Skin epidermis (tissue), 12 donors: ENCODE measurements around the gene FOXO4.
A peak's percentile ranks its signal among the peaks of the same experiment; 100 is the strongest.
"Not testable (repeated sequence)": the region's sequence is repeated elsewhere in the genome, so short reads cannot be mapped to it uniquely, and the experiment has no call there.

Experiments used
- H3K27ac ChIP-seq, 21 experiments: fragments of 200-600 bp; sonication (generic) in 11 of 21; one replicate each; pipeline ENCODE4 v1.5.0; 2020; ENCODE audit warnings: mild to moderate bottlenecking in 3 of 21, inconsistent platforms in 2 of 21, moderate library complexity in 2 of 21
- H3K4me3 ChIP-seq, 7 experiments: fragments of 200-600 bp; sonication (generic) in 2 of 7; one replicate each; pipeline ENCODE4 v1.5.0; 2020; ENCODE audit warnings: inconsistent platforms in 2 of 7, mild to moderate bottlenecking in 2 of 7, moderate library complexity in 1 of 7

FOXO4 gene, protein sequence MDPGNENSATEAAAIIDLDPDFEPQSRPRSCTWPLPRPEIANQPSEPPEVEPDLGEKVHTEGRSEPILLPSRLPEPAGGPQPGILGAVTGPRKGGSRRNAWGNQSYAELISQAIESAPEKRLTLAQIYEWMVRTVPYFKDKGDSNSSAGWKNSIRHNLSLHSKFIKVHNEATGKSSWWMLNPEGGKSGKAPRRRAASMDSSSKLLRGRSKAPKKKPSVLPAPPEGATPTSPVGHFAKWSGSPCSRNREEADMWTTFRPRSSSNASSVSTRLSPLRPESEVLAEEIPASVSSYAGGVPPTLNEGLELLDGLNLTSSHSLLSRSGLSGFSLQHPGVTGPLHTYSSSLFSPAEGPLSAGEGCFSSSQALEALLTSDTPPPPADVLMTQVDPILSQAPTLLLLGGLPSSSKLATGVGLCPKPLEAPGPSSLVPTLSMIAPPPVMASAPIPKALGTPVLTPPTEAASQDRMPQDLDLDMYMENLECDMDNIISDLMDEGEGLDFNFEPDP

DNA sequence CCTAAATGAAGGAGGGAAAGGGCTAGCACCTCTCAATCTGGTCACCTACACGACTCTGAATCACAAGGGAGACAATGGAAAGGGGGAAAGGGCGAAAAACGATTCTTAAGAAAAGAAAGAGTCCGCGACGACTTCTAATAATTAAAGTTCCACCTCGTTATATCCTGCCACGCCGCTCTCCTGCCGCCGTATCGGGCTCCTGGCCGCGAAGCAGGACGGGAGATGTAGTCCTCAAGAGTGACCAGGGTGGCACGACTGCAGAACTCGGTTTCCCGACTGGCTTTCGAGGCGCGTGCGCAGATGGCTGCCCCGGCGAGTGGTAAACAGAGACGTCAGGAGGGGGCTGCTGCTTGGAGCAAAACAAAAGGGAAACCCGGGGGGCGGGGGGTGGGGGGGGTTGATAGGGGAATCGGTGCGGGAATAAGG is at the start of gene FOXO4:
TSS of gene FOXO4 (plus strand) at position 297 of the 426 bp plus-strand sequence. CDS start 678 bp downstream, outside the sequence.
- H3K27ac ChIP-seq: peak within 1 kb of the TSS in 20 of 21 experiments; percentile 29 to 84 (median 74)
- H3K4me3 ChIP-seq: peak within 1 kb of the TSS; percentile 40 to 55 (median 48)

DNA sequence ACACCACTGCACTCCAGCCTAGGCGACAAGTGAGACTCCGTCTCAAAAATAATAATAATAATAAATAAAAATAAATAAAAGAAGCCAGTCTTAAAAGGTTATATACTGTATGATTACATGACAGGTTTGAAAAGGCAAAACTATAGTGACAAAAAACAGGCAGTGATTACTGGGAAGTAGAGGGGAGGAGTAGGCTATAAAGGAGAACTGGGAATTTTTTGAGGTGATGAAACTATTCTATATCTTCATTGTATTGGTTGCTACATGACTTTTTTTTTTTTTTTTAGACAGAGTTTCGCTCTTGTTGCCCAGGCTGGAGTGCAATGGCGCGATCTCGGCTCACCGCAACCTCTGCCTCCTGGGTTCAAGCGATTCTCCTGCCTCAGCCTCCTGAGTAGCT is 47.8 kb upstream of the FOXO4 start:
- H3K27ac ChIP-seq, H3K4me3 ChIP-seq: not testable (repeated sequence)

DNA sequence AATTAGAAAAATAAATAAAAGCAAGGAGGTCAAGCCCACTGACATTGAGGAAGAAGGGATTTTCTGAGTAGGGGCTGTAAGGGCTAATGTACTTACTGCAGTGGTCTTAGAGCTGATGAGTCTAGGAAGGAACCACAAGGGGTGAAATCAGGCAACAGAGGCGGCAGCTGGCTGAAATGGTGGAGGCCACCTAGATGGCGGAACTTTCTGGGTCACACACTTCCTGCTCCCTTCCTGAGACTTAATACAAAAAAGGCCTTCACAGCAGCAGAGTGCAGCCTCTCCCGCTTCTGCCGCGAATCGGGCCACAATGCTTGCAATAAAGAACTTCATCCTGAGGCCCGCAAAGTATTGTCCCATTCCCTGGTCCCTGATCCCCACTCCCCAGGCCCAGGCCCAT is 42.9 kb upstream of the FOXO4 start:
- Histone ChIP-seq H3K4me3 (no peak overlapping the region), H3K27ac (no peak overlapping the region)

DNA sequence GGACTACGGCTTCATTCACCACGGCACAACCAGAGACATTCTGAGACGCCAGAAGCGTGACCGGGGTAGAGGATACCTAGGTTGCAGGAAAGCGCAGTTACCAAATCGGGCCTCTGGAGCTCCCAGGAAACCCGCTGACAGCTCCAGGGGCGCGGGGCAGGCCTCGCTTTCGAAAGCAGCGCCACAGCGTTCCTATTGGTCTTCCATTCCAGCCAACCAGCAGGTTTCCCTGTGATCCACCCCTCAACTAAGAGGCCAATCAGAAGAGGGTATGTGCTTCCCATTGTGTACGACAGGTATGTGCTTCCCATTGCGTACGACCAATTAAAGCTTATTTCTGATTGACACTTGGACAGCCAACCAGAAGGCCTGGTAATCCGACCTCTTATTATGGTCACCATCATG is 42.4 kb upstream of the FOXO4 start:
- Histone ChIP-seq H3K27ac (no peak overlapping the region), H3K4me3 (no peak overlapping the region)

DNA sequence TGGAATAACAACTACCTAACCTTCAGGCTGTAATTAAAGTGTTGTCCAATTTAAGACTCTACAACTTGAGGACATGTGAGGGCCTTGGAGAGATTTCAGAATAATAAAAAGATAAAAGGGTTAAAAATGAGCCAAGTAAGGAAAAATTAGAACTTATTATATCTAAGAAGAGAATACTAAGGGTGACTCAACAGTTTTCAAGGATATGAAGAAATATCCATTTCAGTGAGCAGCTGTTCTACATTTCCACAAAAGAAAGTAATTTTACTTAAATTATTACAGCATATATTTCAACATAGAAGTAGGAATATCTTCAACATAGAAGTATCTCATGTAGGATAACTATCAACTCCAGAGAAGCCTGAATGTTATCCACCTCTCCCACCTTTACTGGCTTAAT is 38.8 kb upstream of the FOXO4 start:
- Histone ChIP-seq H3K27ac (no peak overlapping the region), H3K4me3 (no peak overlapping the region)

DNA sequence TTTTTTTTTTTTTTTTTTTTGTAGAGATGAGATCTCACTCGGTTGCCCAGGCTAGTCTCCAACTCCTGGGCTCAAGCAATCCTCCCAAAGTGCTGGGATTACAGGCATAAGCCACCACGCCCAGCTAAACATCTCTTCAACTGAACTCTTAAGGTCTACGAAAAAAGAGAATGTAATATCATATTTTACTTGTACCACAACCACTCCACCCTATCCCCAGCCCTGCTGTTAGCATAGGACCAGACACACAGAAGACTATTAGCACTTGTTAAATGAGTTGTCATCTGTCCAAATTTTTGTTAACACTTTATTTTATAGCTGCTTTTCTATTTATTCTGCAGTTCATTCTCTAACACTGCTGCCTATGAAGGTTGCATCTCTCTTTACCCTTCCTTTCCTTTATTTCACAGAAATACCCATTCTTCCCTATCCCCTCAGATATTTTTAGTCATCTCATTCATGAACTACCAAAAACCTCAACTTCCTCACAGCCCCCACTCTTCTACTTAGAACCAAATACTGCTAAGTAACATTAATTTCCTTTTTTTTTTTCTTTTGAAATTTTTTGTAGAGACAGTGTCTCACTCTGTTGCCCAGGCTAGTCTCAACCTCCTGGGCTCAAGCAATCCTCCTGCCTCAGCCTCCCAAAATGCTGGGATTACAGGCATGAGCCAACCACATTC is 37.7 kb upstream of the FOXO4 start:
- Histone ChIP-seq H3K4me3 (no peak overlapping the region), H3K27ac (no peak overlapping the region)

DNA sequence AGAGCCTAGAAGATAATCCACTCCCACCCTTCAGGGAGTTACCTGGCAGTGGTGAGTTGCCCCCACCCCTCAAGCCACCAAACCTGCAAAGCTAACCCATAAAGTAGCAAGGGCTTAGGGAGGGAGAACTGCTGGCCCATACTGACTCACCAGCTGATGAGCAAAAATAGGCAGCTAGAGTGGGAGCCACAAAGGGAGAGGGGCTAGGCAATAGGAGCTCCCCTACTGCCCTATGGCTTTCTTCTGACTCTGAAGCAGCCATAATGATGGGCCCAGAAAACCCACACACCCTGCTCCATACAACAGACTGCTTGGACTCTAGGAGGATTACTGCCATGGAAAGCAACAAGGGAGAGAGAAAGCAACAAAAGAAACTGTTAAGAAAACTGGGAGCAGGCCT is 35.5 kb upstream of the FOXO4 start:
- no peak overlapping the region for H3K4me3 ChIP-seq
- H3K27ac ChIP-seq: no peak overlapping the region

DNA sequence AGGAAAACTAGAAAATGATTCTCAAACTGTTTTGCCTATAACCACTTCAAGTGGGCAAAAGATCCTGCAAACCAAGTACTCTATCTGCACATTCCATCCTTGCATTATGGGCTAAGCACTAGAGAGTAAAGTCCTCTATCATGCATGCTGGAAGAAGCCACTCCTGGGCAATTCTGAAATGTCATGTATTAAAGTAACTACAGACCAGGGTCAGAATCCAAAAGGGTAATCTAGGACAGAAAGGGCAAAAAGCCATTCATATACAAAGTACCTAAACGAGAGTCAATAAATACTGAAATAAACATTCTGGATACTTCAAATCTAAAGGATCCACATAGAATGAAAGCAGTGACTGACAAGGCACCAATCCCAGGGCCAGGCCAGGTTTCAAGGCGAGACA is 28.6 kb upstream of the FOXO4 start:
- peak overlapping the region in 18 of 21 experiments; percentile 41 to 88 (median 81) for H3K27ac ChIP-seq
- peak overlapping the region; percentile 47 to 60 (median 51) for H3K4me3 ChIP-seq

DNA sequence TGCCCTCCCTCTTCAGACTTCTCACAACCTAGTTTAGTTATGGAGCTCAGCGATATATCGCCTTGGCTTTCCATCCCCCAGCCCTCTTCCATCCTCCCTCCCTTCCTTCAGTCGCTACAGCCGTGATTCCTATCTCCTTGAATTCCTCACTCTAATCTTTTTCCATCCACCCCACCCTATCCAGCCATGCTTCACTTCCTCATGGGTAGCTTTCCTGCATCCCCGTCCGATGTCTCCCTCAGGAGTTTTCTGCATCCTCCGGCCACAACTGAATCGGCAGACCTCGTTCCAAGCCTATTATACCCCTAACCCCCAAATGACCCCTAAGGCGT is 28.0 kb upstream of the FOXO4 start:
- peak overlapping the region; percentile 22 to 88 (median 81) for H3K27ac ChIP-seq
- peak overlapping the region; percentile 47 to 60 (median 51) for H3K4me3 ChIP-seq

DNA sequence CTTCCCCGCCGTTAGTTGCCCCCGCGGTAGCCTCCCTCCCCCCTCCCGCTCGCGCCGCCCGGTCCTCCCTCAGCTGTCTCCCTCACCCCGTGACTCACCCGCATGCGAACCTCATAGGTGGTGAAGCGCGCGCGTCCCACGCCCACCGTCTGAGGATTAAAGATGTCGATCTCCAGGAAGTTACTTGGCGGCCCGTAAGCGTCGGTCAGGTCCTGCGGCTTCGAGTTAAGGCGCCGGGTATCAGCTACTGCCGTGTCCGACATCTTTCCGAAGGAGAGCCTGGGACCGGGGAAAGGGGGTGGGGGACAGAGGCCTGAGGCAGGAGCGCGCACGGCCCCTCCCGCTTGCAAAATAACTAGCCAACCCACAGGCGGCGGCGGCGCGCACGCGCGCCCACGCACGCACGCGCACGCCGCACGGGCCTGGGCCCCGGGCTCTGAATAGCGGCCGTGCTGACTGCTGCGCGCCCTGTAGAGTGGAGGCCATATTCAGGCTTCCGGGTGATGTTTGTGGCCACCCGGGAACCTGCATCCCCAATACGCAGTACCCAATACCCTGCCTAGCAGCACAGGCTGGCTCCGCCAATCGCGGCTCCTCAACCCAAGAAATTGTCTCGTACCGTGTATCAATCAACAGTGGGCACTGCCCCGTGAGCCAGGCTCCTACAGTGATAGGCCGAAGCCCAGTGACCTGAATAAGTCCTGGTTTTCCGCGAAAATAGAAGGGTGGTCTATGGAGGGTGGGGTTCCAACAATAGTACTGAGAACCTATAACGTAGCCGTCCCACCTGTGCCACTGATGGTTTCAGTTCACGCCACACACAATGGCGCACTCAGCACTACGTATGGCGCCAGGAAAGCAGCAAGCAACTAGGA is 27.4 kb upstream of the FOXO4 start, which contains the start of gene SNX12:
TSS of gene SNX12 (minus strand) at position 291 of the 875 bp plus-strand sequence. CDS start at position 263, 28 bp downstream.
- Histone ChIP-seq H3K4me3 (peak within 1 kb of the TSS; percentile 47 to 60 (median 51)), H3K27ac (peak within 1 kb of the TSS; percentile 22 to 88 (median 81))

DNA sequence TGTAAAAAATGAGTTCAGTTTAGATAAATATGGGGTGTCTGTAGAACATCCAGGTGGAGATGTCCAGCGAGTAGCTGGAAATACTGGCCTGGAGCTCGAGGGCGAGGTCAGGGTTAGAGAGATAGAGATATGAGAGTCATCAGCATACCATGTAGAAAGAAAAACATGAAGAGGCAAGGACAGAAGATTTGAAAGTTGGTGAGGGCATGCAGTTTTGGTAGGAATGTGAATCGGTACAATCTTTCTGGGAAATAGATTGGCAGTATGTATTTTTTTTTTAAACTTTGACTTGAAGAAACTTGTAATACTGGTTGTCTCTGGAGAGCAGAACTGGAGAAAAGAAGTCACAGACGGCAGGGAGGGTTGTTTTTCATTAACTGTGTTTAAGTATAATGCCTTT is 25.1 kb upstream of the FOXO4 start:
- no peak overlapping the region for H3K4me3 ChIP-seq
- H3K27ac ChIP-seq: no peak overlapping the region

DNA sequence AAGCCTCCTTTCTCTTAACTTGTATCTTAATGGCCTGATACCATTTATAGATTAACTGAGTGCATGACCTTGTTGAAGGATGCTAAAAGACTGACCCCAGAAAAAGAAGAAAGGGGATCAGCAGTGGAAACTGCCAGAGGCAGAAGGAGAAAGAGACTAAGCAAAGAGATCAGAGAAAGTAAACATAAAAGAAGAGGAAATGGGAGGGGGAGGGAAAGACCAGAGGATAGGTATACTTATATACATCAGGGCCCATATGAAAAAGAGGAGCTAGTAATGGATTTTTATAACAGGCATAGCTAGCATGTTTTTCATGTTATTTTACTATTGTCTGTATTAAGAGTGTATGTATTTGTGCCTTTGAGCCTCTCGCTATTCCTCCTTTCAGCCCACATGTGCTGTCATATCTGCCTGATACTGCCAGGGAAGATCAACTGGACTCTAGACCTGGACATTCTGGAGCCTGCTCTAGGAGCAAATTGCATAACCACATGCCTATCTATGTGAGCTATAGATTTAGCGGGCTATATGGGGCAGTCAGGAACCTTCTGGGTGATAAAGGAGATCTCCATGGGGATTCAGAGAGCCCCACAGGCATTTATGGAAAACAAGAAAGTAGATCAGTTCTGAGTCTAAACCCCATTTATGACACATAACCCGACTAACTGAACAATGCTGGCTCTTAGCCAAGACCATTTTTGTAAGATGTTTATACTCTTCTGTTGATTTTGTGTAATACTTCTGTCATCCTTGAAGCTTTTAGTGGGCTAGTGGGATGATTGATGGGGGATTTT is 14.1 kb upstream of the FOXO4 start:
- H3K4me3 ChIP-seq: no peak overlapping the region
- no peak overlapping the region for H3K27ac ChIP-seq

DNA sequence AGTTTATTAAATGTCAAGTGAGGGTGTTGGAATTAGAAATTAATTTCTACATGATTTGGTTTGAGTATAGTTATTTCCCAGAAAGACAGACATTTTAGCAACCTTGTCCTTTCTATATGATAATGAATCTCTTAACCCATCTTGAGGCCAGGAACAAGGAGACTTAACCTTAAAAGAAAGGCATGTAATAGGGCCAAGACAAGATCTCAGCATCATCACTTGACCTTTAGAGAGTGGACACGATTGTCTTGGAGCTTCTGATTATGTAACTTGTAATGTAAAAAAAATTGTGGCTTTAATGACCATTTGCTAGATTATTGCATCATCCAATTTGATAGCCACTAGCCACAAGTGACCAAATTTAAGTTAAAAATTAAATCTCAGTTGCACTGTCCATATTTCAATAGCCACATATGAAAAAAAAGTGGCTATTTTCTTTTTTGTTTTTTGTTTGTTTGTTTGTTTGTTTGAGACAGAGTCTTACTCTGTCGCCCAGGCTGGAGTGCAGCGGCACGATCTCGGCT is 13.5 kb upstream of the FOXO4 start:
- Histone ChIP-seq H3K4me3 (no peak overlapping the region), H3K27ac (no peak overlapping the region)

DNA sequence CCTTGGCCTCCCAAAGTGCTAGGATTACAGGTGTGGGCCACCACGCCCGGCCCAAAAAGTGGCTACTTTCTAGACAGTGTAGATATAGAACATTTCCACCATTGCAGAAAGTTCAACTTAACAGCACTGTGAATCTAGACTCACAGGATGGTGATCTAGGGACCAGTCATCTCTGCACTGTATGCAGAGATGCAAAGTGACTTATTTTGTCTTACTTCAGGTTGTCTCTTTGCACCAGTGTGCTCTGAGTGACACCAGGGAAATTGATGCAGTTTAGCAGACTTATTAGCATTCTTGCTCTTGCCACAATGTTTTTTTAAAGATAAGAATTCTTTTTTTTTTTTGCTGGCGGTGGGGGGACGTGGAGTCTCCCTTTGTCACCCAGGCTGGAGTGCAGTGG is 12.8 kb upstream of the FOXO4 start:
- Histone ChIP-seq H3K4me3 (no peak overlapping the region), H3K27ac (no peak overlapping the region)

DNA sequence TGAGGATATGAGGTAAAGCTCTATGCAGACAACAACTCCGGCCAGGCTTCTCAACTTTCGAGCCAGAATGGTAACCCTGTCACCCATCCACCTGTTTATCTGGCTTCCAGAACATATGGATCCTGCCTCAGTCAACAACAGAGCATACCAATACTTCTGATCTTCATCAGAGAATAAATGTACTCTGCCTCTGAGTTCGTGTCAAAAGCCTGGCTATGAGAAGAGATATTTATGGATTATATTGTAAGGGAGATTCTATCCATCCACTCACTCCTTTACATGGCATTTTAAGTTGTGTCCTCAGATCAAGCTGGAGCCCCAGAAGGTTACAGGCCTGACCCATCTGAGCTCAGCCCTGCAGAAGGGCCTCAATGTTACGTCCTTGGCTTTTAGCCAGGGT is 9.8 kb upstream of the FOXO4 start:
- Histone ChIP-seq H3K27ac (no peak overlapping the region), H3K4me3 (no peak overlapping the region)

DNA sequence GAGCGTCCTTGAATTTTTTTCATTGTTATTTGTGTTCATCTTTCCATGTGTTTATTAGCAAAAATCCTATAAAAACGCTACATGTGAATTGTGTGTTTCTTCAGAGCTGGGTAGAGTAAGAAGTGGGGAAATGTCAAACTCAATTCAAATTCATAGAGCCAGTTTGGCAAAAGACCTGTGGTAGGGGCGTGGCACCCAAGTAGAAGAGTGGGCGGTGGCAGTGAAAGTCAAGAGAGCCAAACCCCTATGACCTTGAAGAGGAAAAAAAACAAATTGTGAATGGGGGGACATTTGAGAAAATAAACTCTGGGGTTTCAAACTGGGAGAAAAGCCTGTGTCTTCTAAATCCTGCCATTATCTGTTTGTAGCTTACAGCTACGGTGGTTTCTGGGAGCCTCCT is 4.4 kb upstream of the FOXO4 start:
- no peak overlapping the region for H3K4me3 ChIP-seq
- H3K27ac ChIP-seq: no peak overlapping the region

DNA sequence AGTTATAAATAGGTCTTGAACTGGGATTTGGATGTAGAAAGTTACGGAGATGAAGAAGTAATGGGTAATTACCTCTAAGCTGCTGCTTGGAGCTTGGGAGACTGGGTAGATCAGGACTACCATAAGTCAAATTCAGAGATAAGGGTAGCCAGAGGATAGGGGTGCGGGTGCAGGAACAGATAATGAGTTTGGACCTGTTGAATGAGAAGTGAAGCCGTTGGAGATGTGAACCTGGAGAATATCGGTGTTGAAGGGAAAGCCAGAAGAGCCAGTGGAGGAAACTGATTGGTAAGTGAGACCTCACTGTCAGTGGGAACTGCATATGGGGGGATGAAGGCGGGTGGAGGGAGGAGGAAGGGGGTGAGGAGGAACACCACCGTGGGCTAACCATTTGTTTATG is 618 bp upstream of the FOXO4 start:
- peak overlapping the region in 7 of 21 experiments; percentile 7 to 81 (median 78) for H3K27ac ChIP-seq
- peak overlapping the region; percentile 40 to 55 (median 48) for H3K4me3 ChIP-seq

DNA sequence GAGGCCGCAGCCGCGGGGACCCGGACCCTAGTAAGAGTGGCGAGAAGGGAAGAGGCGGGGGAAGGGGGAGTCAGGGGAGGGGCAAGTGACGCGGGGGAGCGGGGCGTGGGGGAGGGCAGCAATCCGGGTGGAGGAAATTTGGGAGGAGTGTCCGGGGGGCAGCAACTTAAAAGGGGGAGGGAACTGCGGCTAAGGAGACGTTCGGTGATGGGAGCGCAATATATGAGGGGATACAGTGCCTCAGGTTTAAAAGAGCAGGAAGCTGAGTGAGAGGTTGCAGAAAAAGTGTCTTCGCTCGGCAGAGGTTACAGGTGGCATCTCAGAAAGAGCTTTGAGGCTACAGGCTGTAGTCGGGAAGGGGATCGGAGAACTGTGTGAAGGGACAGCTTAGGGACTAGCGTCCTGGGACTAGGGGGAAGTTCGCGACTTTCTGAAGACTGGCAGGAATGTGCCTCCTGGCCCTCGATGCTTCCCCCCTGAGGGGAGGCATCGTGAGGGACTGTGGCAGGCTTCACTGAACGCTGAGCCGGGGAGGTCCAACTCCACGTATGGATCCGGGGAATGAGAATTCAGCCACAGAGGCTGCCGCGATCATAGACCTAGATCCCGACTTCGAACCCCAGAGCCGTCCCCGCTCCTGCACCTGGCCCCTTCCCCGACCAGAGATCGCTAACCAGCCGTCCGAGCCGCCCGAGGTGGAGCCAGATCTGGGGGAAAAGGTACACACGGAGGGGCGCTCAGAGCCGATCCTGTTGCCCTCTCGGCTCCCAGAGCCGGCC is 519 bp downstream of the FOXO4 start:
- peak overlapping the region in 20 of 21 experiments; percentile 29 to 84 (median 74) for H3K27ac ChIP-seq

More for the DNA sequence above, 519 bp downstream of the FOXO4 start:
- H3K4me3 ChIP-seq: peak overlapping the region; percentile 40 to 55 (median 48)
